ENCODE measurements around the gene CFAP119. TPM values are rescaled to one million over a fixed set of nuclear protein-coding genes. Genes with fewer than 3 reads are reported as not detected.

Gene CFAP119
- total and polyA plus RNA-seq, 9 of the 15 experiments (the other 6 are each of a cell fraction or from before 2014, with no cell fraction given) = 5.5 to 33.7 (median 9.6) TPM

GRCh38 chr16:30747799-30748633 lies 13.8 kb downstream of the CFAP119 start, which contains the start of gene PHKG2 (continued):
- TF ChIP-seq BRF2 (IDR thresholded peaks at IDR 0.05; ENCODE audit: borderline replicate concordance, insufficient read depth, insufficient read length) = no peak
- TF ChIP-seq STAT5A (IDR thresholded peaks at IDR 0.05; ENCODE audit: borderline replicate concordance, low read length) = no peak
- TF ChIP-seq FOS (IDR thresholded peaks at IDR 0.05; ENCODE audit: extremely low read depth, insufficient read length) = peak; percentile 78
- 0 out of 2 replicates have a peak, but pooled peaks have one; percentile 45 for TF ChIP-seq MITF (IDR thresholded peaks at IDR 0.05)
- no peak for TF ChIP-seq CBX5 (IDR thresholded peaks at IDR 0.05; ENCODE audit: borderline replicate concordance, low read depth)
- peak; percentile 48; the same call in 1 of the 2 replicates for TF ChIP-seq RB1 (IDR thresholded peaks at IDR 0.05; ENCODE audit: low read depth)
- peak; percentile 55; the same call in 1 of the 2 replicates for TF ChIP-seq POLR2AphosphoS2 (IDR thresholded peaks at IDR 0.05; ENCODE audit: low read length)
- no peak for TF ChIP-seq PRPF4 (IDR thresholded peaks at IDR 0.05; ENCODE audit: insufficient read depth, low read depth, low read length, poor library complexity, severe bottlenecking)
- no peak for TF ChIP-seq ZNF695 (CRISPR knock-in tag; IDR thresholded peaks at IDR 0.05)
- peak; percentile 83 for TF ChIP-seq REST (IDR thresholded peaks at IDR 0.05; ENCODE audit: borderline replicate concordance)
- no peak for TF ChIP-seq REST (CRISPR knock-in tag; IDR thresholded peaks at IDR 0.05; ENCODE audit: low read depth)
- TF ChIP-seq RCOR1 (IDR thresholded peaks at IDR 0.05; ENCODE audit: borderline replicate concordance in 1 of 2, low read depth in 2 of 2, low read length in 2 of 2) = no peak

Data from K562 (cell line).